NCI-H2081 treated with DMSO at 0.1 percent for 48 hours (cell line): ENCODE measurements around the gene PAM16.

ENCODE experiments used
- DNase-seq: peaks from one replicate; lab custom pipeline; 2025; lab: John Stamatoyannopoulos, UW

PAM16 gene

DNA sequence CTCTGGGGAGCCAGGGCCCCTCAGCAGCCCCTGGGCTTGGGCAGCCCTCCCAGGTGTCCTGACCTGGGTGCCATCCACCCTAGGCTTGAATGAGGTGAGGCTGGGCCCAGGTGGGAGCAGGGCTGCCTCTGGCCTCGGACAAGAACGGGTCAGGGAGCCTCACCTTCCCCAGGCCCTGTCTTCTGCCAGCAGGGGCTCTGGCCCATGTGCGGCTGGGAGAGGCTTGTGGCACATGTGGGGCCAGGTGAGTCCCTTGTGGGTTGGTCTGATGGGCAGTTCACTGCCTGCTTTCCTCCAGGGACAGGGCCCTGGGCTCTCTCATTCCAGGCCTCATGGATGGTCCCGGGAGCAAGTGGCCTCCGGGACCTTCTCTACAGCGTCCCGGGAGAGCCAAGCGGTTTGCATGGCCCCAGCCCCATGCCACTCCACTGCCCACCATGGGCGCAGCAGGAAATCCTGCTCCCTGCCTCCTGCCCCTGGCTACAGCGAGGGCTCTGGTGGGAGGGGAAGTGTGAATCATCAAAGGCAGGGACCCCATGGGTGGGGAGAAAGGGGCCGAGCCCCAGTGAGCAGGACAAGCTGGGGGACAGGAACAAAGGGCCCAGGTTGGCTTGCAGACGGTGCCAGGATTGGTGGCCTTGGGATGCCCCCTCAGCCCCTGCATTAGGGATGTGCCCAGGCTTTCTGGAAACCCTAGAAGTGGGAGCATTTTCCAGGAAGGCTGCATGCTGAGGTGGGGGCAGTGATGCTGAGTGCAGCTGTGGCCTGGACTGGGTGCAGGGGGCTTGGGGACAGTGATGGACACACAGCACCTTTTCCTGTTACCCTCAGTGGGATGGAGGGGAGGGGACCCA, 32.7 kb upstream of the PAM16 start:
- DNase-seq = no peak

DNA sequence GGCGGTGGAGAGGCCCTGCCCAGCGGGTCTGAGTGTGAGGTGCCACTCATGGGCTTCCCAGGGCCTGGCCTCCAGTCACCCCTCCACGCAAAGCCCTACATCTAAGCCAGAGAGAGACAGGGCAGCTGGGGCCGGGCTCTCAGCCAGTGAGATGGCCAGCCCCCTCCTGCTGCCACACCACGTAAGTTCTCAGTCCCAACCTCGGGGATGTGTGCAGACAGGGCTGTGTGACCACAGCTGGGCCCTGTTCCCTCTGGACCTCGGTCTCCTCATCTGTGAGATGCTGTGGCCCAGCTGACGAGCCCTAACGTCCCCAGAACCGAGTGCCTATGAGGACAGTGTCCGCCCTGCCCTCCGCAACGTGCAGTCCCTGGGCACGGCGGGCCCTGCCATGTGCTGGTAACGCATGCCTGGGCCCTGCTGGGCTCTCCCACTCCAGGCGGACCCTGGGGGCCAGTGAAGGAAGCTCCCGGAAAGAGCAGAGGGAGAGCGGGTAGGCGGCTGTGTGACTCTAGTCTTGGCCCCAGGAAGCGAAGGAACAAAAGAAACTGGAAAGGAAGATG, 31.8 kb upstream of the PAM16 start:
- no peak for DNase-seq

DNA sequence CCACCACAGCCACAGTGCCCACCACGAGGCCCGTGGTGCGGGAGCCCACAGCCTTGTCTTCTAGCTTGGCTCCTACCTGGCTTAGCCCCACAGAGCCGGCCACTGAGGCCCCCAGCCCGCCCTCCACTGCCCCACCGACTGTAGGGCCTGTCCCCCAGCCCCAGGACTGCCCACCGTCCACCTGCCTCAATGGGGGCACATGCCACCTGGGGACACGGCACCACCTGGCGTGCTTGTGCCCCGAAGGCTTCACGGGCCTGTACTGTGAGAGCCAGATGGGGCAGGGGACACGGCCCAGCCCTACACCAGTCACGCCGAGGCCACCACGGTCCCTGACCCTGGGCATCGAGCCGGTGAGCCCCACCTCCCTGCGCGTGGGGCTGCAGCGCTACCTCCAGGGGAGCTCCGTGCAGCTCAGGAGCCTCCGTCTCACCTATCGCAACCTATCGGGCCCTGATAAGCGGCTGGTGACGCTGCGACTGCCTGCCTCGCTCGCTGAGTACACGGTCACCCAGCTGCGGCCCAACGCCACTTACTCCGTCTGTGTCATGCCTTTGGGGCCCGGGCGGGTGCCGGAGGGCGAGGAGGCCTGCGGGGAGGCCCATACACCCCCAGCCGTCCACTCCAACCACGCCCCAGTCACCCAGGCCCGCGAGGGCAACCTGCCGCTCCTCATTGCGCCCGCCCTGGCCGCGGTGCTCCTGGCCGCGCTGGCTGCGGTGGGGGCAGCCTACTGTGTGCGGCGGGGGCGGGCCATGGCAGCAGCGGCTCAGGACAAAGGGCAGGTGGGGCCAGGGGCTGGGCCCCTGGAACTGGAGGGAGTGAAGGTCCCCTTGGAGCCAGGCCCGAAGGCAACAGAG, 31.0 kb upstream of the PAM16 start:
- DNase-seq = no peak

DNA sequence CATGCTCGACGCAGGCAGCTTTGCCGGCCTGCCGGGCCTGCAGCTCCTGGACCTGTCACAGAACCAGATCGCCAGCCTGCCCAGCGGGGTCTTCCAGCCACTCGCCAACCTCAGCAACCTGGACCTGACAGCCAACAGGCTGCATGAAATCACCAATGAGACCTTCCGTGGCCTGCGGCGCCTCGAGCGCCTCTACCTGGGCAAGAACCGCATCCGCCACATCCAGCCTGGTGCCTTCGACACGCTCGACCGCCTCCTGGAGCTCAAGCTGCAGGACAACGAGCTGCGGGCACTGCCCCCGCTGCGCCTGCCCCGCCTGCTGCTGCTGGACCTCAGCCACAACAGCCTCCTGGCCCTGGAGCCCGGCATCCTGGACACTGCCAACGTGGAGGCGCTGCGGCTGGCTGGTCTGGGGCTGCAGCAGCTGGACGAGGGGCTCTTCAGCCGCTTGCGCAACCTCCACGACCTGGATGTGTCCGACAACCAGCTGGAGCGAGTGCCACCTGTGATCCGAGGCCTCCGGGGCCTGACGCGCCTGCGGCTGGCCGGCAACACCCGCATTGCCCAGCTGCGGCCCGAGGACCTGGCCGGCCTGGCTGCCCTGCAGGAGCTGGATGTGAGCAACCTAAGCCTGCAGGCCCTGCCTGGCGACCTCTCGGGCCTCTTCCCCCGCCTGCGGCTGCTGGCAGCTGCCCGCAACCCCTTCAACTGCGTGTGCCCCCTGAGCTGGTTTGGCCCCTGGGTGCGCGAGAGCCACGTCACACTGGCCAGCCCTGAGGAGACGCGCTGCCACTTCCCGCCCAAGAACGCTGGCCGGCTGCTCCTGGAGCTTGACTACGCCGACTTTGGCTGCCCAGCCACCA, 30.2 kb upstream of the PAM16 start:
- DNase-seq = no peak

DNA sequence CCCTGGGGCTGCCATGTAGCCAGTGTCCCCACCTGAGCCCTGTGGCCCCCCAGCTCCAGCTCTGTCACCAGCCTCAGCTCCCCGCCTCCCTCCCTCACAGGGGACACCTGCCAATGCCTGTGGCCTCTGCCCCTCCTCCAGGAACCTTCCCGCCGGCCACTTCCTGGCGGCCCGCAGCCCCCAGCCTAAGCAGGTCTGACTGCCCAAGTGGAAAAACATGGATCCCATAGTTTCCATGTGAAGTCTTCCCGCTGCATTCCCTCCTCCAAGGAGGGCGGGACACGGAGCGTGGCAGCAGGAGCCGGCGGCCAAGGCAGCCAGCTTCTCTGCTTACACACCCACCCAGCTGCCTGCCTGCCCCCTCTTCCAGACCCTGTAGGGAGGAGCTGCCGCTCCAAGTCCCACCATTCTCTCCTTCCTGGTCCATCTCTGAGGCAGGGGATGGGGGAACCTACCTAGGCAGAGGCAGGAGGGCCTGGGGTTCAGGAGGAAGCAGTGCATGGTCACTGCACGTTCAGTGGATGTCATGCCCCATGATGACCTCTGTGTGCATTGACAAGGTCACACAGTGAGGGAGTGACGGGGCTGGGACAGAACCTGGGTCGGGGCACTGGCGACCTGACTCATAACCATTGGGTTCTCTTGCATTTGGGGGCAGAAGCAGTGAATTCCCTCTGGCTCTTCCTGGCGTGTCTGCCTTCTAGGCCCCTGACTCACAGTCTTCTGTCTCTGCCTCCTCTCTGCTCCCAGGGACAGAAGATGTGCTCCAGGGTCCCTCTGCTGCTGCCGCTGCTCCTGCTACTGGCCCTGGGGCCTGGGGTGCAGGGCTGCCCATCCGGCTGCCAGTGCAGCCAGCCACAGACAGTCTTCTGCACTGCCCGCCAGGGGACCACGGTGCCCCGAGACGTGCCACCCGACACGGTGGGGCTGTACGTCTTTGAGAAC, 29.3 kb upstream of the PAM16 start:
- no peak for DNase-seq

DNA sequence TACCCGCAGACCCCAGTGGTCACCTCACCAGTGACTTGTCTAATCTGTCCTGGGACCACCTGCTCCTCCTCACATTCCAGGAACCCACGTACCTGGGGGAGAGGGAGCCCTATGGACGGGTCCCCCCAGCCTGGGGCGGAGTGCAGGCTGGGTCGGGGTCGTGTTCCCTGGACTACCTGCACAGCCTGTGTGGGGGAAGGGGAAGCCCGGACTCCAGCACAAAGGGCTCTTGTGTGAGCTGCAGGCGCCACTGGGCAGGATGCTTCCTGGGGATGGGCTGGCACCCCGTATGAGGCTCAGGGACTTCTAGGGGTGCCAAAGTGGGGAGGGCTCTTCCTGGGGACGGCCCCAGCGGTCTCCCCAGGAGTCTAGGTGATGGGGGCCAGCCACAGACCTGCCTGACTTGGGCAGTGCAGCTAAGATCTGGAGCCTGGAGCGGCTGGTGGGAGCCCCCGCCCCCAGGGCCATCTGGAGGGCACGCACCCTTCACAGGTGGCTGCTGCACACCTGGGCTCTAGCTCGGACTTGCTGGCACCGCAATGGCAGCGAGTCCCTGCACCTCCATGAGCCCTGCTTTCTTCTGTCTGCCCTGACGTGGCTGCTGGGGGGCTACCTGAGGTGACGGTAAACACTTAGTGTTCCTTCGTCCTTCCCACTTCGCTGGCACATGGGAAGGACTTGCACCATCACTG, 28.0 kb upstream of the PAM16 start:
- no peak for DNase-seq

DNA sequence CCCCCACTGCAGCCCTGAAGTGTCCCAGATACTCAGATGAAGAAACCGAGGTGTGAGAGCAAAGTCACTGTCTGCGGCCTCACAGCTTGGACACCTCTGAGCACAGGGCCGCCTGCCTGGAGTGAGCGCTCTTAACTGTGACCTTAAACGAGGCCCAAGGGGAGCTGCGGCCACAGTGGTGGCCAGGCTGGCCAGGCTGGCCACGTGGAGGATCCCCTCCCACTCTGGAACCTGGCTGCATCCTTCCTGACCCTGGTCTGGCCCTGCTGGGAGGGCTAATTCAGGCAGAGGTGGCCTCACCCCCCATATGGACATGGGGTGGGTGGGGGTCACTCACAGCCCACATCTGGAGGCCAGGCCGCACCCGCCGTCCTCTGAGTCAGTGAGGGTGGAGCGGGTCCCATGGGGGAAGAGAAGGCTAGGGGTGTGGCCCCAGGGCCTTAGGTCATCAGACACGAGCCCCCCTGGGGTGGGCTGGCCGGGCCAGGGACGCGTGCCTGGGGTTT, 27.1 kb upstream of the PAM16 start:
- no peak for DNase-seq

DNA sequence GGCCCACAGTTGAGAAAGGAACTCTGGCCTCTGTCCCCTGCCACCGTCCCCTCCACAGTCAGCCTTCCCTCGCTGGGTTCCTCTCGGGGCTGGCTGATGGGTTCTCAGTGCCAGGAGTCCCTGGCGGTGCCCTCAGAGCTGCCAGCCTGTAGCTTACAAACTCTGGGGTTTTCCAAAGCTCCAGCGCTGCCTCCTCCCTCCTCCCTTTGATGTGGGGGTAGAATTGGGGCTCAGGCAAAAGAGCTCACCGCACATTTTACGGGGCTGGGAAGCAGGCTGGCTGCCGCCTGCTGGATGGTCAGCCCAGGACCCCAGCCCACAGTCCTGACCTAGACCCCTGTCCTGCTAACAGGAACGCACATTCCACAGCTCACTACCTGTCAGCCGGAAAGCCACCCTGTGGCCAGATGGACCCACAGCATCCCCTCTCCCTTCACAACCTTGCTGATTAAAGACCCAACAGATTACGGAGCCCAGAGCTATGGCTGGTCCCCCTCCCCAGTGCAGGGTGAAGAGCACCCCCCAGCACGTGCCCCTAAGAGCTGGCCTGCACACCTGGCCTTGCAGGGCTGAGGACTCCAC, 26.5 kb upstream of the PAM16 start:
- DNase-seq = no peak

DNA sequence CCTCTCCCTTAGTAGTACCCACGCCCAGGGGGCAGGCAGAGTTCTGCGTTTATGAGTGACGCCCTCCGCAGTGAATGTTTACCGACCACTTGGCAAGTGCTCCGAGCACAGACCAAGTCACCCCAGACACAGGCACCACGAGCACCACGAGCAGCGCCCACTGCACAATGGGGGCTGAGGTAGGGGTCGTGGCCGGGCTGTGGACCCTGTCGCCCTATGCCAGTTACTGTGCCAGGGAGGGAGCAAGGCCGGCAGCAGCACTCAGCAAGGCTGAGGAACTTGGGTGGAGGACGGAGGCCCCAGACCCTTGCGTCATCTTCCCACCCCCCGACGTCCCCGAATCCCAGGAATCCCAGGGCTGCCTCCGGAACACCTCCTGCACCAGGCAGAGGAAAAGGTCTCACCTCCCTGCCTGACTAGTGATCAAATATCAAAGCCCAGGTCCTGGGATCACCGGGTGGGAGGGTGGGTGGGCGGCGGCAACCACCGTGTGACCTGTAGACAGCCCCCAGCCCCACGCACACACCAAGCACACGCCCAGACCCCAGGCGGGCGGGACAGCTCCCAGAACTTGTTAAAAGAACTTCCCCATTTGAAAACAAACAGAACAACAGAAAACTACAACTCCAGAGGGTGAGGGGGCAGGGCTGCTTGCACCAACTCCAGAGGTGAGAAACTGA, 25.9 kb upstream of the PAM16 start:
- no peak for DNase-seq

DNA sequence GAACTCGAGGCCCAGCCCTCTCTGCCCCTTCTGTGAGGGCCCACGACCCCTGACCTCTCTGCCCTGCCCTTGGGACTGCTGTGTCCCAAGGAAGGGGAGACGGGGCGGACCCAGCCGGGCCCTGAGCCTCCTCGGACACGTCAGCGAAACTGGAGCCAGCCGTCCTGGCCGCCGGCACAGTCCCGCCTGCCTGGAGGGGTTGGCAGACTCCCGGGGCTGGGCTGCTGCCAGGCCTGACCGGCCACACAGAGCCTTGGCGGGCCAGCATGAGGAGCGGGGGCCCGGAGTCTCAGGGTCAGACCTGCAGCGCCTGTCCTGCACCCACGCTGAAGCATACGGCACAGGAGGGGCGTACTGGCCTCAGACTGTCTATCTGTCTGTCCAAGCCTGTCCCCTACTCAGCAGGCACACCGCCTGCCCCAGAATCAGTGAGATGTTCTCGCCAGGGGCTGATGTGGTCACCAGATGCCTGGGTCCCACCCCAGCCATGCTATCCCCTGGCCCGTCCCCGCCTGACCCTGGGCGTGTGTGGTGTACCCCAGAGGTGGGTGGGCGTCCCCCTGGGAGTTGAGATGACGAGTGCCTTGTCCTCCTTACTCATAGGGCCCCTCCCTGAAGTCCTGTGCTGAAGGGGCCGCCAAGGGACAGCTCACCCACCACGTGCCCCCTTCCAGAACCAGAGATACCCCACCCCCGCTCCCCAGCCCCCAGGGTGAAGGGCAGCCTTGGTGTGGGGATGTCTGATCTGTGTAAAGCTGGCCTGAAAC, 25.2 kb upstream of the PAM16 start:
- no peak for DNase-seq

DNA sequence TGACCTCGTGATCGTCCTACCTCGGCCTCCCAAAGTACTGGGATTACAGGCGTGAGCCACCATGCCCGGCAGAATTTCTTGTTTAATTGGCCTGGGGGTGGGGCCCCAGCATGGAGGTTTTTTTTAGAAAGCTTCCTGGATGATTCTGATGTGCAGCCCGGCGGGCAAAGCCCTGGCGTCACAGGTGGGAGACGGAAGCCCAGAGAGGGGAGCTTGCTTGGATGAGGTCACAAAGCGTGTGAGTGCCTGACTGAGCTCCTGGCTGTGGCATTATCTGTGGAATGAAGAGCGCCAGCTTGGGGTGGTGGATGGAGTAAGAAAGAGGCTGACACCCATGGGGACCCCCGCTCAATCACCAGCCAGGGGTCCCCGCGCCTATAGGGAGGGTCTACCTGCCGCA, 24.6 kb upstream of the PAM16 start:
- no peak for DNase-seq

DNA sequence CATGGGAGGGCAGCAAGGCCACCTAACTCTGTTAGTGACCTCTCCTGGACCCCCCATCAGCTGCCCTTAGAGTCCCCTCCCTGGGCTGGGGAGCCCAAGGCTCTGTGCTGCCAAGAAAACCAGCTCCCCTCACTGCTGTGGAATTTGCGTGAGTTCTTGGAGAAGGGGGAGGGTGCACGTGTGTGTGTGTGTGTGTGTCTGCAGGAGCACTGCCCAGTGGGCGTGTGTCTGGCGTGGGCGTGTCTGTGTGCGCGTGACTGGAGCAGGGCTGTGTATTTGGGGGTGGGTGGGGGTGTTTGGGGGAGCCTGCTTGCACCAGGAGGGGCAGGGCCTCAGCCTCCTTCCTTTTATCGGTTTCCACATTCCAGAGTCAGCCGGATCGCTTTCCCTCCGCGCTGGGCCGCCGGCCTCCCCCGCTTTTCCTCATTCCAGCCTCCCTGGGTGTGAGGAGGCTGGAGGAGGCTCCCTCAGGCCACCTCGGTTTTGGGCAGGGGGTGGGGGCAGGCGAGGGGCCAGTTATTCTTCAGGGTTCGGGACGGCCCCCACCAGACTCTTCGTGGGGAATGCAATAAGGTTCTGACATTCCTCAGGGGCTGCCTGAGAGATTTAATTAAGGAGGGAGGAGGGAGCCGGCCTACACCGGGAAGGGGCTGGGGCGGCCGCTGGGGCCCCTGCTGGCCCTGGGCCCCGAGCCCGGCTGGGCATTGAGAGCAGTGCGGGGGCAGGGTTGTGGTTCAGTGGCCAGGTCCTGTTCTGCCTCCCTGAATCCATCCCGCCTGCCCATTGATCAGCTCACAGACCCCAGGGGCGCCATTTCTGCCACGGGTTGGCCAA, 23.0 kb upstream of the PAM16 start:
- DNase-seq = no peak

DNA sequence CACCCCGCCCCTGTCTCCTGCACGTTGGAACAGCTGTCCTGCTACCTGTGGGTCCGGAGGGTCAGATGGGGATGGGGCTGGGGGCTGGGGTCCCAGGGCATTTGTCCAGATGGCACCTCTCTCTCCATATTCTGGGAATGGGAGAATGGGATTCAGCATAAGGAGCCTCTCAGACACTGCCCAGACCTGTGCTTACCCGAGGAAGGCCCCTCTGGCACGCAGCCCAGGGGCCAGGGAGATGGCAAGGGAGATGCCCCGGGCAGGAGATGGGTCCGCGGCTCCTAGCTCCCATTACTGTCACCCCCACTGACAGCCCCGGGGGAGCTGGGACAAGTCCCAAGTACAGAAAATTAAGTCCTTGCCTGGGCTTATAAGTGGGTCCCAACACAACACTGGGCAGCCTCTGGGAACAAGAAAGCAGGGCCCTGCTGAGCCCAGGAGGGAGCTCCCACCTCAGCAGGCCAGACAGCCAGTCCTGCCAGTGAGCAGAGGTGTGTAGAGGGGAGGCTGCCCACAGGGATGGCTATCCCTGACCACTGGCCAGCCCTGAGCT, 22.3 kb upstream of the PAM16 start:
- no peak for DNase-seq

DNA sequence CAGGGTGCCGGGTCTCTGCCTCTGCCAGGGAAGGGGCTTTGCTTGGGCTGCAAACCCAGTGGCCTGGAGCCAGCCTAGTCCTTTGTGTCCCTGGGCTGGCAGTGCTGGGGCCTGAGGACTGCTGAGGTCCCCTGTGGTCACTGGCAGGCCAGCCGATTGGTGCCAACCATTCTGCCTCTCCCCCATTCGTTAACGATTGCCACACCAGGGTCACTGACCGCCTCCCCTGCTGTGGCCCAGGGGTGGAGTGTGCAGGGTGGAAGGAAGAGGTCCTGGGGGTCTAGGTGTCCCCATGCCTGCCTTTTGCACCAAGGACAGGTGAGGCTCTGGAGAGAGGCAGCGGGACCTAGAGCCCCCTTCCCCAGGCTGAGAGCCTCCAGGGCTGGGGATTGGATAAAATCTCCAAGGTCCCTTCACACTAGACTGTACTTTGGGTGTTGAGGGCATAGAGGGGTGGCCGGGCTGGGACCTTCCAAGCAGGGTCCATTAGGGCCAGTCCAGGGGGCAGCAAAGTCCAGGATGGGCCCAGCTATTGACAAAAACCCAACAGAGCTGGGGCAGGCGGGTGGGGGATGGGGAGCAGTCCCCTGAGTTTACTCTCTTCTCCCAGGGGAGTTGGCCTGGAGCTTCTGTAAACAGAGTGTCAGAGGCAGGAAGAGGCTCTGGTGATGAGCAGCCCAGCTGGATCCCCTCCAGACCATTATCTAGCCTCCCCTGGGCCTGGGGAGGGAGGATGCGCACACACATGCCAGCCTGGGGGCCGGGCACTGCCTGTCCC, 21.6 kb upstream of the PAM16 start:
- DNase-seq = no peak

DNA sequence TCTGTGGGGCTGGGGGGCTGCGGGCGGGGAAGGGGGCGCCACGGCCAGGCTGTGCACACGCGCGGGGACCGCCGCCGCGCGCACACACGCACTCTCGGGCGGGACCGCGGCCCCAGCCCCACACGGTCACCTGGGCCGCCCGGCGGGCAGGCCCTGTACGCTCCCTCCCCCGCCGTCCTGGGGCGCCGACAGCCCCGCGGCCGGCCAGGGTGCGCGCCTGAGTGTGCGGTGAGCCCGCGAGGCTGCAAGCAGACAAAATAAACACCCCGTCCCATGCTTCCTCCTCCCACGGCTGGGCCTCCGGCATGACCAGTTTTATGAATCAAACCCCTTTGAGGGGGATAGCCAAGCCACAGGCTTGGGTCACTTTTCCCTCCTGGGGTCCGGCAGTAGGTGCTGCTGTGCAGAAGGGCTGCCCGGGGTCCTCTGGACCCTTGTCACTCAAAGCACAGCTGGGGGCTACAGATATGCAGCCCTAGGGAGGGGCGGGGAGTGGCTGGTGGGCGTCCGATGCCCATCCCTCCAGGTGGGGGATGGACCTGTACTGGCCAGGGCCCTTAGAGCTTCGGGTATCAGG, 21.0 kb upstream of the PAM16 start:
- DNase-seq = no peak
